ENCODE data around the gene PRAMEF9.
"Not testable (repeated sequence)": the region's sequence is repeated elsewhere in the genome, so short reads cannot be mapped to it uniquely, and the experiment has no call there.

DNA sequence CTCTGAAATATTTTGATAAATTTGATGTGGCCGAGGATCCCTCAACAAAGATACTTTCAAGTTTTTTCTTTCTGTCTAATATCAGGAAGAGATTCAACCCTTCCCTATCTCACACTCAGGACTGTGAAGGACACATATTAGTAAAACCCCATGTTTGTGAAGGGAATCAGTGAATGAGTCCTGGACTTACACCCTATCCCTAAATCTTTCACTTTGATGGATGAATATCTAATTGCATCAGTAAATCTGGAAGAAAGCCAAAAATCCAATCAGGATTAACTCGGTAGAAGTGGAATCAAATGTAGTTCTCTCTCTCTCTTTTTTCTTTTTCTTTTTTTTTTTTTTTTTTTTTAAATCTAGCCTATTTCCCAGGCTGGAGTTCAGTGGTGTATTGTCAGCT is at the start of gene PRAMEF9:
- TF ChIP-seq POLR2AphosphoS5, POLR2A (IDR thresholded peaks at IDR 0.05; ENCODE audit: low read depth, low read length): not testable (repeated sequence)

All from GM12892 (cell line).